ENCODE data around the gene ZNF746. TPM values are rescaled to one million over a fixed set of nuclear protein-coding genes. Genes with fewer than 3 reads are reported as not detected.

ZNF746 gene
- polyA plus RNA-seq, 1 donor from 2014 or later, result 17.2 TPM

GRCh38 chr7:149433124-149433523, 64.5 kb downstream of the ZNF746 start:
- Histone ChIP-seq H3K27me3 (ENCODE audit: insufficient read depth, low read depth, low read length) (no peaks in the 10 kb centered on the region), H3K4me2 (ENCODE audit: low read length) (no peak overlapping the region), H3K4me3 (ENCODE audit: low read length) (no peak overlapping the region), H3F3A (ENCODE audit: insufficient read depth, low read length, poor library complexity, severe bottlenecking) (no peaks in the 10 kb centered on the region), H3K9me2 (ENCODE audit: insufficient read depth, low read length) (no peaks in the 10 kb centered on the region), H3K9me3 (ENCODE audit: low read length) (no peaks in the 10 kb centered on the region), H3K36me3 (ENCODE audit: insufficient read depth, low read length) (peaks cover 9% of the 10 kb centered on the region), H3K9ac (ENCODE audit: low read length) (no peak overlapping the region), H3K79me2 (replicated peaks; ENCODE audit: insufficient read depth, low read length) (no peaks in the 10 kb centered on the region), H4K20me1 (ENCODE audit: insufficient read depth) (no peaks in the 10 kb centered on the region), H3K27ac (ENCODE audit: low read length) (no peak overlapping the region), H2AFZ (ENCODE audit: low read depth, low read length) (no peak overlapping the region)
- no peak for TF ChIP-seq RAD21 (conservative IDR thresholded peaks at IDR 0.05)
- TF ChIP-seq EP300 (conservative IDR thresholded peaks at IDR 0.05; ENCODE audit: poor library complexity, severe bottlenecking), result no peak
- TF ChIP-seq MXI1 (conservative IDR thresholded peaks at IDR 0.05; ENCODE audit: poor library complexity, severe bottlenecking), result no peak
- TF ChIP-seq, protein P1, sequence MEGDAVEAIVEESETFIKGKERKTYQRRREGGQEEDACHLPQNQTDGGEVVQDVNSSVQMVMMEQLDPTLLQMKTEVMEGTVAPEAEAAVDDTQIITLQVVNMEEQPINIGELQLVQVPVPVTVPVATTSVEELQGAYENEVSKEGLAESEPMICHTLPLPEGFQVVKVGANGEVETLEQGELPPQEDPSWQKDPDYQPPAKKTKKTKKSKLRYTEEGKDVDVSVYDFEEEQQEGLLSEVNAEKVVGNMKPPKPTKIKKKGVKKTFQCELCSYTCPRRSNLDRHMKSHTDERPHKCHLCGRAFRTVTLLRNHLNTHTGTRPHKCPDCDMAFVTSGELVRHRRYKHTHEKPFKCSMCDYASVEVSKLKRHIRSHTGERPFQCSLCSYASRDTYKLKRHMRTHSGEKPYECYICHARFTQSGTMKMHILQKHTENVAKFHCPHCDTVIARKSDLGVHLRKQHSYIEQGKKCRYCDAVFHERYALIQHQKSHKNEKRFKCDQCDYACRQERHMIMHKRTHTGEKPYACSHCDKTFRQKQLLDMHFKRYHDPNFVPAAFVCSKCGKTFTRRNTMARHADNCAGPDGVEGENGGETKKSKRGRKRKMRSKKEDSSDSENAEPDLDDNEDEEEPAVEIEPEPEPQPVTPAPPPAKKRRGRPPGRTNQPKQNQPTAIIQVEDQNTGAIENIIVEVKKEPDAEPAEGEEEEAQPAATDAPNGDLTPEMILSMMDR (IDR thresholded peaks at IDR 0.05; ENCODE audit: poor library complexity, severe bottlenecking), result no peak
- TF ChIP-seq TAF1 (IDR thresholded peaks at IDR 0.05; ENCODE audit: low read depth), result no peak
- no peak for TF ChIP-seq POLR2AphosphoS5 (IDR thresholded peaks at IDR 0.05)
- TF ChIP-seq SMC3 (conservative IDR thresholded peaks at IDR 0.05; ENCODE audit: poor library complexity), result no peak
- TF ChIP-seq EZH2 (IDR thresholded peaks at IDR 0.05; ENCODE audit: borderline replicate concordance, insufficient read depth, low read length, poor library complexity, severe bottlenecking), result no peak
- TF ChIP-seq REST (IDR thresholded peaks at IDR 0.05; ENCODE audit: borderline replicate concordance), result no peak

DNA sequence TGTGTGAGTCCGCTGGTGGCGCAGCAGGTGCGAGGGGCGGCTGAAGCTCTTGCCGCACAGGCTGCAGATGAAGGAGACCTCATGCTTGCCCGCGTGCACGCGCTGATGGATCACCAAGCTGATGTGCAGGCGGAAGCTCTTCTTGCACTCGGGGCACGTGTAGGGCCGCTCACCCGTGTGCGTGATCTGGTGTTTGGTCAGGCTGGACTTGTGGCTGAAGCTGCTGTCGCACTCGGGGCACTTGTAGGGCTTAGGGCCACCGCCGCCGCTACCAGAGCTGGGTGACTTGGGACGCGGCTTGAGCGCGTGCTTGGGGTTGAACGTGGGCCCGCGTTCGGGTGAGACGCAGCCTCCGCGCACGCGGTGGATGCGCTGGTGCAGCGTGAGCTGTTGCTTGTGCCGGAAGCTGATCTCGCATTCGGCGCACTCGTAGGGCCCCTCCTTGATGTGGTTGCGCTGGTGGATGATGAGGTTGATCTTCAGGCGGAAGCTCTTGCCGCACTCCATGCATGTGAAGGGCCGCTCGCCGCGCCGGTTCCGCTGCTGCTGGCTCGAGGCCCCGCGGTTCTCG, 65.4 kb downstream of the ZNF746 start:
- no peaks in the 10 kb centered on the region for H3K27me3 ChIP-seq (ENCODE audit: insufficient read depth, low read depth, low read length)
- H3F3A ChIP-seq (ENCODE audit: insufficient read depth, low read length, poor library complexity, severe bottlenecking), result no peaks in the 10 kb centered on the region
- no peaks in the 10 kb centered on the region for H4K20me1 ChIP-seq (ENCODE audit: insufficient read depth)
- no peak overlapping the region for H3K27ac ChIP-seq (ENCODE audit: low read length)
- H3K9me3 ChIP-seq (ENCODE audit: low read length), result no peaks in the 10 kb centered on the region
- TF ChIP-seq, protein P1 (IDR thresholded peaks at IDR 0.05; ENCODE audit: poor library complexity, severe bottlenecking), result no peak
- TF ChIP-seq EP300 (conservative IDR thresholded peaks at IDR 0.05; ENCODE audit: poor library complexity, severe bottlenecking), result no peak
- TF ChIP-seq TAF1 (IDR thresholded peaks at IDR 0.05; ENCODE audit: low read depth), result no peak
- no peak for TF ChIP-seq POLR2AphosphoS5 (IDR thresholded peaks at IDR 0.05)
- no peak for TF ChIP-seq RAD21 (conservative IDR thresholded peaks at IDR 0.05)
- no peak for TF ChIP-seq SMC3 (conservative IDR thresholded peaks at IDR 0.05; ENCODE audit: poor library complexity)
- TF ChIP-seq MXI1 (conservative IDR thresholded peaks at IDR 0.05; ENCODE audit: poor library complexity, severe bottlenecking), result no peak
- no peak for TF ChIP-seq REST (IDR thresholded peaks at IDR 0.05; ENCODE audit: borderline replicate concordance)
- no peak for TF ChIP-seq EZH2 (IDR thresholded peaks at IDR 0.05; ENCODE audit: borderline replicate concordance, insufficient read depth, low read length, poor library complexity, severe bottlenecking)
- no peaks in the 10 kb centered on the region for H3K9me2 ChIP-seq (ENCODE audit: insufficient read depth, low read length)
- peaks cover 9% of the 10 kb centered on the region for H3K36me3 ChIP-seq (ENCODE audit: insufficient read depth, low read length)
- no peaks in the 10 kb centered on the region for H3K79me2 ChIP-seq (replicated peaks; ENCODE audit: insufficient read depth, low read length)
- H2AFZ ChIP-seq (ENCODE audit: low read depth, low read length), result no peak overlapping the region
- H3K4me2 ChIP-seq (ENCODE audit: low read length), result no peak overlapping the region
- H3K4me3 ChIP-seq (ENCODE audit: low read length), result no peak overlapping the region
- no peak overlapping the region for H3K9ac ChIP-seq (ENCODE audit: low read length)
